ENCODE data around the gene RAB44.

RAB44 gene

DNA sequence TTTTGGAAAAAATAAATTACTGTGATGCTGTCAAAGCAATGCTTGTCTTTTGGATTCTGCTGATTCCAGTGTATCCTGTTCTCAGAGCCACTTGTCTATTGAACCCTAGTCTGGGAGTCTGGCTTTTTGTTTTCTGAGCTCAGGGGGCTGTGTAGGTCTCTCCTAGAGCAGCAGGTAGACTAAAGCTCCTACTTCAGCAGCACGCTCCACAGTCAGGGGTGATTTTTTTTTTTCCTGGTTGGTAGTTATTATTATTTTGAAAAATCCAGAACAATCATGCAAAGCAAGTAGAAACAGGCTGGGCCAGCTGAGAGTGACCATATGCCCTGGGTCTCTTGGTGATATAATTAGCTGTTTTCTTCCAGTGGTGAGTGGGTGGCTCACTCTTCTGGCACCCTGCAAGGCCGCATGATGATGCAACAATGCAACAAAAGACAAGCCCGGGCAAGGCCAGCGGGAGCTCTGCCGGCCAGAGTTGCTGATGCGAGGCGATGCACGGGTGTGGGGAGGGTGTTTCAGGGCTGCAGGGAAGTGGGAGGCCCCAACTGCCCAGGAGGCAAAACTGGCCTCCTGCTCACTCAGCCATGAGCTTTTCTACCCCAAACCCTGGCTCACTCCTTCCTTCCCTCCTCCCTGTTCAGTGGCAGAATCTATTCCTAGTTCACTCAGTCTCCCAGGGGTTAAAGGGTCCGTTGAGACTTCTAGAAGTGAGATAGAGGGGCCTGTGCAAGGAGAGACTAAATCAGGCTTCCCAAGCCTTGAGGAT, 30.6 kb upstream of the RAB44 start:
- DNase-seq (ENCODE audit: low spot score), result peak; percentile 61

DNA sequence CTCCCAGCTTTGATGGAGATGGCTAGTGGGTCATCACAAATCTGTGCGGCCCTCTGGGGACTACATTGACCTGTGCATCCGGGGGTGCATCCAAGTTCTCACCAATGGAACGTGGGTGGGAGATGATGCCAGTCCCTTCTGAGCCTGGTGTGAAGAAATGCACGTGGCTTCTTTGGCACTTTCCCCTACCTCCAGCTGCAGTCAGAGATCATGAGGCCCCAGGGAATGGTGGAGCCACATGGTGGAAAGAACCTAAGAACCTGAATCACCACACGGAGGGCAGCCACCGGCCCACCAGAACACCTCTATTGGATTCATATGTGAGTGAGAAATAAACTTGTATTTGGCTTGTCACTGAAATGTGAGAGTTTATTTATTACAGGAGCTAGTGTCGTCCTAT, 29.0 kb upstream of the RAB44 start:
- no peak for DNase-seq (ENCODE audit: low spot score)

DNA sequence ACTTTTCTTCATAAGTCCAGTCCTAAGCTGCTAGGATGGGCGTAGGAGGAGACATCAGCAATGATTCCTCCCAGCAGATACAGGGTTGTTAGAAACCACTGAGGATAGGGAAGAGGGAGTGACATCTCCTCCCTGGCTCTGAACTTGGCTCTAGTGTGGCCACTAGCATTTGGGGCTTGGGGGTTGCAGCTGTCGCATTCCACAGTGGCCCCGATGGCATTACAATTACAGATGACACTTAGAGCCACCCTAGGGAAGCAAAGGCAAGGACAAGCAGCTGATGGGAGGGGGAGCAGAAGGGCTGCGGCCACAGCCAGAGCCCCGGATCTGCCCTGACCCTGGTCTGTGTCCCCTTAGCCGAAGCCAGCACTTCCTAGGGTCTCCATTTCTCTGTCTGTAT, 28.6 kb upstream of the RAB44 start:
- DNase-seq (ENCODE audit: low spot score), result no peak

DNA sequence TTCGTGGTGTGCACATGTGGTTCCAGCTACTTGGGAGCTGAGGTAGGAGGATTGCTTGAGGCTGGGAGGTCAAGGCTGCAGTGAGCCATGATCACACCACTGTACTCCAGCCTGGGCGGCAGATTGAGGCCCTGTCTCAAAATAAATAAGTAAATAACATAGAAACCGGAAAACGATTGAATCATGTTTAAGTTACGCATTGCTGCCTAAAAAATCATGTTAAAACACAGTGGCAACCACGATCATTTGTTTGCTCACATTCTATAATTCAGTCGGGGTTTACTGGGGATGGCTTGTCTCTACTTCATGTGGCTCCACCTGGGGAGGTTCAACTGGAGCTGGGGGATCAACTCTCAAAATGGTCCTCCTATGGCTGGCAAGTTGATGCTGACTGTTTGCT, 27.4 kb upstream of the RAB44 start:
- DNase-seq (ENCODE audit: low spot score), result no peak

DNA sequence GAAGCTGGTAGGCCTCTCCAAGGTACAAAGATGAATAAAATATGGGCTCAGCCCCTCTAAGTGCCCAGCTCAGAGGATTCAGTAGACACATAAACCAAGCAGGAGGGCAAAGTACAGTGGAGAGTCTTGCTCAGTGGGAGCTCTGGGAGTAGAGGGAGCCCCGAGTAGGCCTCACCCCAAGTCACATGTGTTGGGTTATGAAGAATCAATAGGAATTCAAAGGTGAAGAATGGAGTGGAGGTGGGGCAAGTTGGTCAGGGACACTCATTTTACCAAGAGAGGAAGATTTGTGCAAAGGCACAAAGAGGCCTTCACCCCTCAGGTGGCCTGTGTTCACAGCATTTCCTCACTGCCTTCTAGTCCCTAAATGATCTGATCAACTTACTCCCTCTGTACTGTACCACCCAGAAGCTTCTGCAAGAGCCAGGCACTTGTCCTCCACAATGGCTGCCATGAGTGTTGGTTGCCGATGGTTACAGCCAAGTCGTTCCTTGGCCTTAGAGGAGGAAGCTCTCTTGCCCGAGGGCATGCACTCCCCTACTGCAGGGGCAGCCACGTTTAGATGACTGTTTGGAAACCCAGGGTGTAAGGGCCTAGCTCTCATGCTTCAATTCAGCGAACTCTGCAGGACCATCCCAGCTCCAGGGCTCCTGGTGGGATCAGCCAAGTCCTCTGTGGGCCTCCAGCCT, 25.8 kb upstream of the RAB44 start:
- DNase-seq (ENCODE audit: low spot score), result no peak

DNA sequence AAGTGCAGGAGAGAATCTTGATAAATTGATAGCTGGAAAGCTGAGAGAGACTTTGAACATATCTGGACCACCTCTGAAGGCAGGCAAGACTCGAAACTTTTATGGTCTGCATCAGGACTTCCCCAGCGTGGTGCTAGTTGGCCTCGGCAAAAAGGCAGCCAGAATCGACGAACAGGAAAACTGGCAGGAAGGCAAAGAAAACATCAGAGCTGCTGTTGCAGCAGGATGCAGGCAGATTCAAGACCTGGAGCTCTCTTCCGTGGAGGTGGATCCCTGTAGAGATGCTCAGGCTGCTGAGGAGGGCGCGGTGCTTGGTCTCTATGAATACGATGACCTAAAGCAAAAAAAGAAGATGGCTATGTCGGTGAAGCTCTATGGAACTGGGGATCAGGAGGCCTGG, 23.7 kb upstream of the RAB44 start:
- no peak for DNase-seq (ENCODE audit: low spot score)

DNA sequence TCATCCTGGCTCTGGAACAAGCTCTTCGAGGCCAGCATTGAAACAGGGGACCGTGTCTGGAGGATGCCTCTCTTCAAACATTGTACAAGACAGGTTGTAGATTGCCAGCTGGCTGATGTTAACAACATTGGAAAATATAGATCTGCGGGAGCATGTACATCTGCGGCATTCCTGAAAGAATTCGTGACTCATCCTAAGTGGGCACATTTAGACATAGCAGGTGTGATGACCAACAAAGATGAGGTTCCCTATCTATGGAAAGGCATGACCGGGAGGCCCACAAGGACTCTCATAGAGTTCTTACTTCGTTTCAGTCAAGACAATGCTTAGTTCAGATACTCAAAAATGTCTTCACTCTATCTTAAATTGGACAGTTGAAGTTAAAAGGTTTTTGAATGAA, 22.7 kb upstream of the RAB44 start:
- no peak for DNase-seq (ENCODE audit: low spot score)

DNA sequence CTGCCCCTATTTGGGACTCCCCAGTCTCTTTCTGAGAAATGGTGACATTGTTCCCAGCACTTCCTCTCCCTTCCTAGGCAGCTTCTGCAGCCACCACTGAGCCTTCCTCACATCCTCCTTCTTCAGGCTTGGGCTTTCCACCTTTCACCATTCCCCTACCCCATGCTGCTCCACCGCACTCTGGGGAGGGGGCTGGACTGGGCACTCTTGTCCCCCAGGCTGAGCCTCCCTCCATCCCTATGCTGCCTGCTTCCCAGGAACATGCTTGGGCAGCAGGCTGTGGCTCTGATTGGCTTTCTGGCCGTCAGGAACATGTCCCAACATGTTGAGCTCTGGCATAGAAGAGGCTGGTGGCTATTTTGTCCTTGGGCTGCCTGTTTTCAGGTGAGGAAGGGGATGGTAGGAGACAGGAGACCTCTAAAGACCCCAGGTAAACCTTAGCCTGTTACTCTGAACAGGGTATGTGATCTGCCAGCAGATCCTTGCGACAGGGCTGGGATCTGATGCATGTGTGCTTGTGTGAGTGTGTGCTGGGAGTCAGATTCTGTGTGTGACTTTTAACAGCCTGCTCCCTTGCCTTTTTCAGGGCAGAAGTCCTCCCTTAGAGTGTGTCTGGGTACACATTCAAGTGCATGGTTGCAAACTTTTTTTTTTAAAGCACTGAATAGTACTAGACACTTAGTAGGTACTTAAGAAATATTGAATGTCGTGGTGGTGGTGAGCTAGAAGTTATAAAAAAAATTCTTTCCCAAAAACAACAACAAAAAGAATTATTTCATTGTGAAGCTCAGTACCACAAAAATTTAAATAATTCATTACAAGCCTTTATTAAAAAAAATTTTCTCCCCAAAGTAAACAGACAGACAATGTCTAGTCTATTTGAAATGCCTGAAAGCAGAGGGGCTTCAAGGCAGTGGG, 21.2 kb upstream of the RAB44 start:
- DNase-seq (ENCODE audit: low spot score), result no peak

DNA sequence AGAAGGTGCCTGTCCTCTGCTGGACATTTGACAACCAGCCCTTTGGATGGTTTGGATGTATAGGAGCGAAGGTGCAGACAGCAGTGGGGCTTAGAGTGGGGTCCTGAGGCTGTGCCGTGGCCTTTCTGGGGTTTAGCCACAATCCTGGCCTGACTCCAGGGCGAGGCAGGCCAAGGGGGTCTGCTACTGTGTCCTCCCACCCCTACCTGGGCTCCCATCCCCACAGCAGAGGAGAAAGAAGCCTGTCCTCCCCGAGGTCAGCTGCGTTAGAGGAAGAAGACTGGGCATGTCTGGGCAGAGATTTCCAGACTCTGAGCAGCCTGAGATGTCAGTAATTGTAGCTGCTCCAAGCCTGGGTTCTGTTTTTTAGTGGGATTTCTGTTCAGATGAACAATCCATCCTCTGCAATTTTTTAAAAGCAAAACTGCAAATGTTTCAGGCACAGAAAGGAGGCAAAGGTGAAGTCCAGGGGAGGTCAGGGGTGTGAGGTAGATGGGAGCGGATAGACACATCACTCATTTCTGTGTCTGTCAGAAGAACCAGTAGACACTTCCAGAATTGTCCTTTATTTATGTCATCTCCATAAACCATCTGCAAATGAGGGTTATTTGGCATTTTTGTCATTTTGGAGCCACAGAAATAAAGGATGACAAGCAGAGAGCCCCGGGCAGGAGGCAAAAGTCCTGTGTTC, 20.4 kb upstream of the RAB44 start:
- no peak for DNase-seq (ENCODE audit: low spot score)

DNA sequence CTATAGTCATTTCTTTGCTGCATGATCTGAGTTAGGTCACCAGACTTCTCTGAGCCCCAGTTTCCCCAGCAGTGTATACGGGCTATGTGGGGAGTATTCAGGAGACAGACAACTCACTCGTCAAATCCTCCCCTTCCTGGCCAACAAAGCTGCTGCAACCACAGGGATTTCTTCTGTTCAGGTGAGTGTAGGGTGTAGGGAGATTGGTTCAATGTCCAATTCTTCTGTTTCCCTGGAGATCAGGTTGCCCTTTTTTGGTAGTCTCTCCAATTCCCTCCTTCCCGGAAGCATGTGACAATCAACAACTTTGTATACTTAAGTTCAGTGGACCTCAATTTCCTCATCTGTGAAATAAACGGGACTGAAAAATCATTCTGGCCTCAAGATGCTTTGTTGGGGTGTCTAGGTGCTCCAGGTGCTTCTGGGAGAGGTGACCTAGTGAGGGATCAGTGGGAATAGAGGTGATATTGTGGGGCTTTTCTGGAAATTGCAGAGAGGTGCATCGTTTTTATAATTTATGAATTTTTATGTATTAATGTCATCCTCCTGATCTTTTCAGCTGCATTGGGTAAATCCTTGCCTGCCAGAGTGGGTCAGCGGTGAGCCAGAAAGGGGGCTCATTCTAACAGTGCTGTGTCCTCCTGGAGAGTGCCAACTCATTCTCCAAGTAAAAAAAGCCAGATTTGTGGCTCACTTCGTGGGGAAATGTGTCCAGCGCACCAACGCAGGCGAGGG, 19.7 kb upstream of the RAB44 start:
- no peak for DNase-seq (ENCODE audit: low spot score)

DNA sequence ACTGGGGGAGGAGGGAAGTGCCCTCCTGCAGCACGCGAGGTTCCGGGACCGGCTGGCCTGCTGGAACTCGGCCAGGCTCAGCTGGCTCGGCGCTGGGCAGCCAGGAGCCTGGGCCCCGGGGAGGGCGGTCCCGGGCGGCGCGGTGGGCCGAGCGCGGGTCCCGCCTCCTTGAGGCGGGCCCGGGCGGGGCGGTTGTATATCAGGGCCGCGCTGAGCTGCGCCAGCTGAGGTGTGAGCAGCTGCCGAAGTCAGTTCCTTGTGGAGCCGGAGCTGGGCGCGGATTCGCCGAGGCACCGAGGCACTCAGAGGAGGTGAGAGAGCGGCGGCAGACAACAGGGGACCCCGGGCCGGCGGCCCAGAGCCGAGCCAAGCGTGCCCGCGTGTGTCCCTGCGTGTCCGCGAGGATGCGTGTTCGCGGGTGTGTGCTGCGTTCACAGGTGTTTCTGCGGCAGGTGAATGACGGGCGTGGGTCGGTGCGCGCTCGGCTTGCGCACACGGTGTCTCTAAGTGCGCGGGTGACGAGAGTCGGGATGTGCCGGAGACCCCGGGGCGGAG, 19.1 kb upstream of the RAB44 start, which contains the start of gene CDKN1A:
Gene CDKN1A, plus strand, starts transcription at position 227 of the 555 bp plus-strand sequence. CDS start 5,388 bp downstream, outside the sequence.
- DNase-seq (ENCODE audit: low spot score), result peak; percentile 71

DNA sequence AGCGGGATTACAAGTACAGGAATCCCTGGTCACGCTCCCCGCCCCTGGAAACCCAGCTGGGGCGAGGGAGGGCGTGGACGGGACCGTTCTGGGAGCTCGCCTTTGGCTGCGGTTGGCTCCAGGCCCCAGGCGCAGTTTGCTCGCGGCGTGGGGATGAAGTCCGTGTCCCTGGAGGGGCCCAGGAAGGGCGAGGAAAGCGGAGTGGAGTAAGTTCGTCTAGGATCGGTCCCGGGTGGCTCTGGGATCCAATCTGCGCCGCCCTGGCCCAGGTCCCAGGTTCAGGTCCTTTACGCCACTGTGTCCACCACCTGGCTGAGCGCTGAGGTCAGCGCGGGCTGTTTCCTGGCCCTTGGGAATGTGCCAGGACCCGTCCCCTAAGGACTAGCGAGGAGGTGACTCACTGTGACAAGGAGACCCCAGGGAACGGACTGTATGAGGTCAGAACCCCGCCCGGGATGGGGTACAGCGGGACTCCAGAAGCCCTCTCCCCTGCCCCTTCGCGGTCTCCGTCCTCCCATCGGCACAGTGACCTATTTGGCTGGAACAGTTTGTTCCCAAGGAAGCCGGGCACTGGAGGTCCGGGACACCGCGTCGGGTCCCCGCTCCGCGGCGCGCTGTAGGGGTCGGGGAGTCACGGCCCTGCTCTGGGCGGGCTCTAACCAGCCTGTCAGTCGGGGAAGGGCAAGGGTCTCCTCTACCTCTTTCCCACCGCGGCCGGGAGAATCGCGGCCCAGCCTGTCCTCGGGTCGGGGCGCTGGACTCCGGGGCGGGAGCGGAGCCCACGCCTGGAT, 18.4 kb upstream of the RAB44 start:
- DNase-seq (ENCODE audit: low spot score), result no peak

DNA sequence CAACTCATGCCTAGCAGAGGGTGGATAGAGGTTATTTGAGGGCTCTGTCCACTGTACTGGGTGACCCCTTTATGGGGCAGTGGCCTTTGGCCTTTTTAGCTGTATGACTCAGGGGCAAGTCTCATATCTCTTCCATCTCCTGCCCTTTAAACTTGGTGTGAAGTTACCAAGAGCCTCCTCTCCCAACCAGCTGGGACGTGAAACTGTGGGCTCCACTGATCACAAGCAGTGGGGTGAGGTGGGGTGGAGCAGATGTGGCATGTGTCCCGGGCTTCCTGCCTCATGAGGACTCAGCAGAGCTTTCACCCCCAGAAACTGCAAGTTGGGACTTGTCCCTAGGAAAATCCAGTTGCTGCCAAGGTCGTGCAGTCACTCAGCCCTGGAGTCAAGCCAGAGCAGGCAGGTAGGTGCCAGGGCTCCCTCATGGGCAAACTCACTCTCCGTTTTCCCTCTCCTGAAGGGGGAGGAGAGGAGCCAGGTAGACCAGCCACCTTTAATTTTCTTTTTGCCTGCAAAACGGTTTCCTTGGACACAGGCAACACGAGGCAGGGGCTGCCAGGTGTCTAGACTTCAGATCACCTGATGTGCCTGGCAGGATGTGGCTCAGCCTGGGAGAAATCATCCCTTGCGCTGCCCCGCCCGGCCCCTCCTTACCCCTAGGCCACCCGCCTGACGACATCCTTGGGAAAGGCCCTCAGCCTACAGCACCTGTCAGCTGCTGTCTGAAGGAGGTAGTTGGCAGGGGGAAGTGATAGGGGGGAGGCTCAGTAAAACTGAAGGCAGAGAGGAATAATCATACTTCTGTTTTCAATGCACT, 15.1 kb upstream of the RAB44 start:
- DNase-seq (ENCODE audit: low spot score), result no peak

DNA sequence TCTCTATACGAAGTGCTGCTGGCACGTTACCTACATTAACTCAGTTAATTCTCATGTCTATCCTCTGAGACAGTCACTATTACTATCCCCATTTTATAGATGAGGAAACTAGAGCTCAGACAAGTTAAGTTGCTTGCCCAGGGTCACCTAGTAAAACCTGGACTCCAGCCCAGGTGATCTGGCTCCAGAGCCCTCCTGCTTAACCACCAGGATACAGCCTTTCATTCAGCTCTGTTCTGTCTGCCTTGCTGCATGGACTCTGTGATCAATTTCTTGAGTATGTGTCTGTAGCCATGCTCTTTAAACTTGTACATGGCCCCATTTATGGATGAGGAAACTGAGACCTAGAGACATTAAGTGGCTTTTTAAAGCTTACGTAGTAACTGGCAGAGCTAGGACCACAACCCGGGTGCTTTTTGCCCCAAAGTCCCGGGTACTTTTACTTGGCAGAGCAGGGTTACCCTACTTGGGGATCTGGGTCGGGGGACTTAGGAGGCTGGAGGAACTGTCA, 14.4 kb upstream of the RAB44 start:
- no peak for DNase-seq (ENCODE audit: low spot score)

DNA sequence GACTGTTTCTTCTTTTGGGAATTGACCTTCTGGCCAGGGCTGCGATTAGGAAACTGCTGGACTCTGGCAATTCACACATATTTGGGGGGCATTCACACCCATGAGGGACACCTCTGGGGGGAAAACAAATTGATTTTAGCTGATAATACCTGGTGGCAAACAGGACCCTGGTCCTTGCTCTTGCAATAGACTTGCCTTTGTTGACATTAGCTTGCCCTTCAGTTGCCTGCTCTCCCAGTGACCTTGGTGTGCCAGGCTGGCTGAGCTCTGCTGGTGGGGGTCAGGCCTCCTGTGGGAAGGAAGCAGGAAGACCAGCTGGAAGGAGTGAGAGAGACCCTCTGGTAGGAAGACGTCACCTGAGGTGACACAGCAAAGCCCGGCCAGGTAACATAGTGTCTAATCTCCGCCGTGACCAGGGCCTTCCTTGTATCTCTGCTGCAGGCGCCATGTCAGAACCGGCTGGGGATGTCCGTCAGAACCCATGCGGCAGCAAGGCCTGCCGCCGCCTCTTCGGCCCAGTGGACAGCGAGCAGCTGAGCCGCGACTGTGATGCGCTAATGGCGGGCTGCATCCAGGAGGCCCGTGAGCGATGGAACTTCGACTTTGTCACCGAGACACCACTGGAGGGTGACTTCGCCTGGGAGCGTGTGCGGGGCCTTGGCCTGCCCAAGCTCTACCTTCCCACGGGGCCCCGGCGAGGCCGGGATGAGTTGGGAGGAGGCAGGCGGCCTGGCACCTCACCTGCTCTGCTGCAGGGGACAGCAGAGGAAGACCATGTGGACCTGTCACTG, 13.8 kb upstream of the RAB44 start:
- no peak for DNase-seq (ENCODE audit: low spot score)

DNA sequence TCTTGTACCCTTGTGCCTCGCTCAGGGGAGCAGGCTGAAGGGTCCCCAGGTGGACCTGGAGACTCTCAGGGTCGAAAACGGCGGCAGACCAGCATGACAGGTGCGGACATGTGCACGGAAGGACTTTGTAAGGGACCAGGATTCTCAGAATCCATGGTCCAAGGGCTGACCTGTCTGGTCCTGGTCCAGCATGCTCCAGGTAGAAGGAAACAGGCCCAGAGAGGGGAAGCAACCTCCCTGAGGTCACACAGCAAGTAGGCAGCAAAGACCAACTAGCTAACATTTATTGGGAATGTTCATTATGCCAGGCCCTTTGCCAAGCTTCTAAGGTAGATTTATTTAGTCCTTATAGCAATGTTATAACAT, 13.2 kb upstream of the RAB44 start:
- no peak for DNase-seq (ENCODE audit: low spot score)

DNA sequence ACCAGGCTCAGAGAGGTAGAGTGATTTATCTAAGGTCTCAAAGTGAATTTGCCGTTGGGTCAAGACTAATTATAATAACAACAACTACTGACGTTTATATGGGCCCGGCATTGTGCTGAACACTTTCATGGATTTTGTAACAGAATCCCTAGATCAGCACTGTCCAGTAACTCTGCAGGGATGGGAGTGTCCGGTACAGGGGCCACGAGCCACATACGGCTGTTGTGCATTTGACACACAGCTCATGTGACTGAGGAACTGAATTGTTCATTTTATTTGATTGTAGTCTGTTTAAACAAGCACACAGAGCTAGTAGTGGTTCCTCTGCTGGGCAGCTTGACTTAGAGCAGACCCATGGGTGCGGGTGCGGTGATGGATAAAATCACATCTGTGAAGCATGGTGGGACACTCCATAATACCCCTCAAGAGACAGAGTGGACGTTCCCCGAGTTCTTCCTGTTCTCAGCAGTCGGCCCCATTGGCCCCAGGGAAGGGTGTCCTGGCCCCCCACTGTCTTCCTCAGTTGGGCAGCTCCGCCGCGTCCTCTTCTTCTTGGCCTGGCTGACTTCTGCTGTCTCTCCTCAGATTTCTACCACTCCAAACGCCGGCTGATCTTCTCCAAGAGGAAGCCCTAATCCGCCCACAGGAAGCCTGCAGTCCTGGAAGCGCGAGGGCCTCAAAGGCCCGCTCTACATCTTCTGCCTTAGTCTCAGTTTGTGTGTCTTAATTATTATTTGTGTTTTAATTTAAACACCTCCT, 12.3 kb upstream of the RAB44 start:
- no peak for DNase-seq (ENCODE audit: low spot score)

Data from HuH-7 (cell line).